Neural cell (in vitro differentiated cells): ENCODE data around the gene IGSF9B. TPM values are rescaled to one million over a fixed set of nuclear protein-coding genes. Genes with fewer than 3 reads are reported as not detected.

ENCODE experiments used
- H2AFZ ChIP-seq: fragments of 200-600, 300-800 bp; sonication (generic), shearing (Covaris generic); 2 replicates; pipeline ENCODE4 v1.6.0; 2014; ENCODE audit warnings: low read depth, mild to moderate bottlenecking, antibody characterized with exemption, low read length, moderate library complexity
- H3F3A ChIP-seq: fragments of 200-600 bp; shearing (Covaris generic); 2 replicates; pipeline ENCODE4 v1.6.1; 2016; ENCODE audit warnings: mild to moderate bottlenecking, moderate library complexity, mixed read lengths, antibody characterized with exemption, low read length; ENCODE audit not compliant: insufficient read depth, poor library complexity, severe bottlenecking
- H3K27ac ChIP-seq: fragments of 200-600, 300-800 bp; sonication (generic), shearing (Covaris generic); 2 replicates; pipeline ENCODE4 v1.5.1; 2014; ENCODE audit warnings: mild to moderate bottlenecking, low read length, moderate library complexity
- H3K27me3 ChIP-seq: fragments of 300-800, 200-600 bp; sonication (generic), shearing (Covaris generic); 2 replicates; pipeline ENCODE4 v1.6.0; 2014; ENCODE audit warnings: mild to moderate bottlenecking, low read depth, low read length, moderate library complexity; ENCODE audit not compliant: insufficient read depth
- H3K36me3 ChIP-seq: fragments of 300-800, 200-600 bp; sonication (generic), shearing (Covaris generic); 2 replicates; pipeline ENCODE4 v1.5.1; 2014; ENCODE audit warnings: mild to moderate bottlenecking, antibody characterized with exemption, low read length, moderate library complexity; ENCODE audit not compliant: insufficient read depth
- H3K4me2 ChIP-seq: fragments of 300-800, 200-600 bp; sonication (generic), shearing (Covaris generic); 2 replicates; pipeline ENCODE4 v1.6.0; 2014; ENCODE audit warnings: mild to moderate bottlenecking, low read length
- H3K4me3 ChIP-seq: fragments of 300-800, 200-600 bp; sonication (generic), shearing (Covaris generic); 2 replicates; pipeline ENCODE4 v1.5.1; 2014; ENCODE audit warnings: mild to moderate bottlenecking, low read length, moderate library complexity
- H3K79me2 ChIP-seq: fragments of 200-600 bp; shearing (Covaris generic); replicated peaks from 2 replicates; pipeline ENCODE4 v1.6.0; 2014; ENCODE audit warnings: mild to moderate bottlenecking, low read length, moderate library complexity; ENCODE audit not compliant: insufficient read depth
- H3K9ac ChIP-seq: fragments of 300-800, 200-600 bp; sonication (generic), shearing (Covaris generic); 2 replicates; pipeline ENCODE4 v1.6.1; 2016; ENCODE audit warnings: mild to moderate bottlenecking, low read length, mixed read lengths
- H3K9me2 ChIP-seq: fragments of 200-600 bp; shearing (Covaris generic); 2 replicates; pipeline ENCODE4 v1.6.1; 2016; ENCODE audit warnings: mild to moderate bottlenecking, low read length, mixed read lengths; ENCODE audit not compliant: insufficient read depth
- H3K9me3 ChIP-seq: fragments of 200-600, 300-800 bp; sonication (generic), shearing (Covaris generic); 2 replicates; pipeline ENCODE4 v1.6.1; 2016; ENCODE audit warnings: mild to moderate bottlenecking, mixed run types, low read length, moderate library complexity, mixed read lengths
- H4K20me1 ChIP-seq: fragments of 200-600 bp; shearing (Covaris generic); 2 replicates; pipeline ENCODE4 v1.6.1; 2016; ENCODE audit warnings: mild to moderate bottlenecking, mixed run types; ENCODE audit not compliant: insufficient read depth
- CTCF ChIP-seq: fragments of 450-650 bp; IDR thresholded peaks from 2 replicates; pipeline ENCODE4 v1.5.1; 2014; ENCODE audit warnings: antibody characterized with exemption, mild to moderate bottlenecking, moderate library complexity; ENCODE audit not compliant: poor library complexity, severe bottlenecking
- EP300 ChIP-seq: fragments of 450-650 bp; conservative IDR thresholded peaks from 2 replicates; pipeline ENCODE4 v1.6.1; 2014; ENCODE audit warnings: antibody characterized with exemption, mild to moderate bottlenecking, moderate library complexity; ENCODE audit not compliant: poor library complexity, severe bottlenecking
- EZH2 ChIP-seq: fragments of 200-600, 300-800 bp; shearing (Covaris generic), sonication (generic); IDR thresholded peaks from 2 replicates; pipeline ENCODE4 v1.6.1; 2014; ENCODE audit warnings: antibody characterized with exemption, low read length, borderline replicate concordance, mild to moderate bottlenecking; ENCODE audit not compliant: insufficient read depth, poor library complexity, severe bottlenecking
- MXI1 ChIP-seq: fragments of 450-650 bp; conservative IDR thresholded peaks from 2 replicates; pipeline ENCODE4 v1.6.1; 2014; ENCODE audit warnings: antibody characterized with exemption, mild to moderate bottlenecking; ENCODE audit not compliant: poor library complexity, severe bottlenecking
- POLR2AphosphoS5 ChIP-seq: IDR thresholded peaks from 2 replicates; pipeline ENCODE4 v1.6.1; 2012
- RAD21 ChIP-seq: fragments of 450-650 bp; conservative IDR thresholded peaks from 2 replicates; pipeline ENCODE4 v1.6.1; 2014; ENCODE audit warnings: antibody characterized with exemption, mild to moderate bottlenecking, moderate library complexity
- REST ChIP-seq: IDR thresholded peaks from 2 replicates; pipeline ENCODE4 v1.6.1; 2012; ENCODE audit warnings: borderline replicate concordance
- SMC3 ChIP-seq: fragments of 450-650 bp; conservative IDR thresholded peaks from 2 replicates; pipeline ENCODE4 v1.6.1; 2014; ENCODE audit warnings: antibody characterized with exemption, mild to moderate bottlenecking, moderate library complexity; ENCODE audit not compliant: poor library complexity
- TAF1 ChIP-seq: IDR thresholded peaks from 2 replicates; pipeline ENCODE4 v1.6.1; 2012; ENCODE audit warnings: low read depth
- polyA plus RNA-seq: library from polyadenylated mRNA; depleted of rRNA; stranded (reverse); fragments of >200 nt; gene quantifications from 2 replicates; pipeline ENCODE4 v1.2.3, GENCODE V29; 2014

The IGSF9B gene
- polyA plus RNA-seq, 1 donor from 2014 or later = 2.3 TPM

DNA sequence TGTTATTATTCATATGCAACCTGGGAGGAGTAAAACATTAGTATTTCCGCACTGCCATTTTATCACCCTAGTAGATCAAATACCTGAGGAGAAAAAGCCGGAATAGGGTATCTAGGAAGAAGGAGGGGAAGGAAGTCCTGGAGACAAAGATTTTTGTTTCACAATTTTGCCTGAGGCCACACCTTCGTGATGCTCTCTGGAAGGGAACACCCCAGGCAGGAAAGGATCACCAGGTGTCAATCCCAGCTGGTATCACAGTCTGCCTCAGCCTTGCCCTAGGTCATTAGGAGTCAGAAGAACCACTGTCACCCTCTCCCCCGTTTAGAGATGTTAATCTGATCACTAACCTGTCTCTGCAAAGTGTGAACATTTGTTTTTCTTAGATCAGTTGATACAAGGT, 35.4 kb upstream of the IGSF9B start:
- no peak overlapping the region for H3K4me3 ChIP-seq
- TF ChIP-seq RAD21 (no peak), TAF1 (no peak), EP300 (no peak), REST (no peak), SMC3 (no peak), CTCF (no peak), EZH2 (no peak), POLR2AphosphoS5 (no peak), MXI1 (no peak)
- H3K27me3 ChIP-seq = no peaks in the 10 kb centered on the region
- no peak overlapping the region for H3K27ac ChIP-seq
- H3K36me3 ChIP-seq = no peaks in the 10 kb centered on the region
- no peaks in the 10 kb centered on the region for H3K9me3 ChIP-seq
- H4K20me1 ChIP-seq = no peaks in the 10 kb centered on the region
- H3K9ac ChIP-seq = no peak overlapping the region
- H2AFZ ChIP-seq = no peak overlapping the region
- H3K9me2 ChIP-seq = no peaks in the 10 kb centered on the region
- no peaks in the 10 kb centered on the region for H3K79me2 ChIP-seq
- H3K4me2 ChIP-seq = no peak overlapping the region
- H3F3A ChIP-seq = no peaks in the 10 kb centered on the region

GRCh38 chr11:133991101-133991500, 34.3 kb upstream of the IGSF9B start:
- Histone ChIP-seq H3K36me3 (no peaks in the 10 kb centered on the region), H4K20me1 (no peaks in the 10 kb centered on the region), H3F3A (no peaks in the 10 kb centered on the region), H2AFZ (no peak overlapping the region), H3K27ac (no peak overlapping the region), H3K4me2 (no peak overlapping the region), H3K9me3 (no peaks in the 10 kb centered on the region), H3K27me3 (no peaks in the 10 kb centered on the region), H3K79me2 (no peaks in the 10 kb centered on the region), H3K9ac (no peak overlapping the region), H3K4me3 (no peak overlapping the region), H3K9me2 (no peaks in the 10 kb centered on the region)
- TF ChIP-seq CTCF = no peak
- no peak for TF ChIP-seq TAF1
- TF ChIP-seq MXI1 = no peak
- no peak for TF ChIP-seq EZH2
- TF ChIP-seq POLR2AphosphoS5 = no peak
- no peak for TF ChIP-seq RAD21
- no peak for TF ChIP-seq SMC3
- TF ChIP-seq REST = no peak
- no peak for TF ChIP-seq EP300
